ENCODE data around the gene REPS1.
"Not testable (repeated sequence)": the region's sequence is repeated elsewhere in the genome, so short reads cannot be mapped to it uniquely, and the experiment has no call there.

The REPS1 gene, protein sequence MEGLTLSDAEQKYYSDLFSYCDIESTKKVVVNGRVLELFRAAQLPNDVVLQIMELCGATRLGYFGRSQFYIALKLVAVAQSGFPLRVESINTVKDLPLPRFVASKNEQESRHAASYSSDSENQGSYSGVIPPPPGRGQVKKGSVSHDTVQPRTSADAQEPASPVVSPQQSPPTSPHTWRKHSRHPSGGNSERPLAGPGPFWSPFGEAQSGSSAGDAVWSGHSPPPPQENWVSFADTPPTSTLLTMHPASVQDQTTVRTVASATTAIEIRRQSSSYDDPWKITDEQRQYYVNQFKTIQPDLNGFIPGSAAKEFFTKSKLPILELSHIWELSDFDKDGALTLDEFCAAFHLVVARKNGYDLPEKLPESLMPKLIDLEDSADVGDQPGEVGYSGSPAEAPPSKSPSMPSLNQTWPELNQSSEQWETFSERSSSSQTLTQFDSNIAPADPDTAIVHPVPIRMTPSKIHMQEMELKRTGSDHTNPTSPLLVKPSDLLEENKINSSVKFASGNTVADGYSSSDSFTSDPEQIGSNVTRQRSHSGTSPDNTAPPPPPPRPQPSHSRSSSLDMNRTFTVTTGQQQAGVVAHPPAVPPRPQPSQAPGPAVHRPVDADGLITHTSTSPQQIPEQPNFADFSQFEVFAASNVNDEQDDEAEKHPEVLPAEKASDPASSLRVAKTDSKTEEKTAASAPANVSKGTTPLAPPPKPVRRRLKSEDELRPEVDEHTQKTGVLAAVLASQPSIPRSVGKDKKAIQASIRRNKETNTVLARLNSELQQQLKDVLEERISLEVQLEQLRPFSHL

DNA sequence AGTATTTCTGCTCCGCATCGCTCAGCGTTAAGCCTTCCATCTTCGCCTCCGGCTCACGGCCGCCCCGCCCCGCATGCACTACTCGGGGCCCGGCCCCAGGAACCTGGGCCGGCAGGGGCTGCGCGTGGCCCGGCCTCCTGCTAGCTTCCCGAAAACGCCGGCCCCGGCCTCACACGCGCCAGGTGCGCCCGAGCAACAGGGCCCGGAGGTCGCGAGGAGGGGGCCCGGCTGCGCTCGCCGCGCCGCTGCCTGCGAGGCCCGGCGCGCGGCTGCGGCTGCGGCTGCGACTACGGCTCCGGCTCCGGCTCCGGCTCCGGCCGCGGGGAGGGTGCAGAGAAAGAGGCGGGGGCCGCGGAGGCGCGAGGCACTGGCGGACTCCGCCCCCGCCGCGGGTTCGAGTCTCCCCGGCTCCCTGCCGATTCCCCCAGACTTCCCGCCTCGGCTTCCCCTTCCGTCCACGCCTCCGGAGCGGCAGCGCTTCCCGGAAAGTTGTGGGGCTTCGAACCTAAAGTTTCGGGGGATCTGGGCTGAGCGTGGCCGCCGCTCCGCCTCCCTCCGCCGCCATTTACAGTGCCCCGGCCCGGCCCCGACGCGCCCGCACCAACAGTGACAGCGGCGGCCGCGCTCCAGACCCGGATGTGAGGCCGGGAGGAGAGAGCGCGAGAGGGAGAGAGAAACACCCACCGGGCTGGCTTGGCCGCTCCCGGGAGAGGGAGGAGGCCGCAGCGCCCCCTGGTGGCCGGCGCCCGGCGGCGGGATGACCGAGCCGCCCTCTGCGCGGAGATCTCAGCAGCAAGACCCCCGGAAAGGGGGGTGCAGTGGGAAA is at the start of gene REPS1:
Gene REPS1 (minus strand): TSS at position 611 of the 826 bp plus-strand sequence. CDS start 571 bp downstream, at position 40.
- DNase-seq: peak; percentile 94

- DNase-seq: no peak
Observed at GRCh38 chr6:139037490-139037889, 49.4 kb upstream of the REPS1 start.

DNA sequence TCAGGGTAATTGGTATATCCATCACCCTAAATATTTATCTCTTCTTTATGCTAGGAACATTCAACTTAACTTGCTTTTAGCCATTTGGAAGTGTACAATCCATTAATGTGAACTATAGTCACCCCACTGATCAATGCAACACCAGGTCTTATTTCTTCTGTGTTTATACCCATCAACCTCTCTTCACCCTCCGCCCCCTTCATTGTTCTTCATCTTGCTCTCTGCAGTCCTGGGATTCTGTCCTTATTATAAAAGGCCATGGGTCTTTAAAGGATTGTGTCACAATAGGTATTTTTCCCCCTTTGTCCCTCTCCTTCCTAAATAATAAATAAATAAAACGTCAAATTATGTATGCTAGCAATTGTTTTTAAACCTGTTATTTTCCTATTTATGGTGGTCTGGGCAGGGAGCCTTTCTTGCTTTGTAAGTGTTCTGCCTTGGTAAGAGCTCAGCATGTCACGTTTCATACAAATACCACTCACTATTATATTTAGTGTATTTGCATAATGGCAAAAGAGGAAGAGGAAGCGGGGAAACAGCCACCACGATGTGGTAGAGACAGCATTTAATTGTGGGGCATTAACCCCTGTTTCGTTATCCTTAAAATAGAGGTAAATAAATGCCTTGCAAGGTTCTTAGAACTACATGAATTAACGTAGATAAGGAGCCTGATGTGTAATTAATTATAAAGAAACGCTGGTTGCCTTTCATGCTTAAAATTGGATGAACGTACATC is 42.3 kb upstream of the REPS1 start:
- DNase-seq: no peak

DNA sequence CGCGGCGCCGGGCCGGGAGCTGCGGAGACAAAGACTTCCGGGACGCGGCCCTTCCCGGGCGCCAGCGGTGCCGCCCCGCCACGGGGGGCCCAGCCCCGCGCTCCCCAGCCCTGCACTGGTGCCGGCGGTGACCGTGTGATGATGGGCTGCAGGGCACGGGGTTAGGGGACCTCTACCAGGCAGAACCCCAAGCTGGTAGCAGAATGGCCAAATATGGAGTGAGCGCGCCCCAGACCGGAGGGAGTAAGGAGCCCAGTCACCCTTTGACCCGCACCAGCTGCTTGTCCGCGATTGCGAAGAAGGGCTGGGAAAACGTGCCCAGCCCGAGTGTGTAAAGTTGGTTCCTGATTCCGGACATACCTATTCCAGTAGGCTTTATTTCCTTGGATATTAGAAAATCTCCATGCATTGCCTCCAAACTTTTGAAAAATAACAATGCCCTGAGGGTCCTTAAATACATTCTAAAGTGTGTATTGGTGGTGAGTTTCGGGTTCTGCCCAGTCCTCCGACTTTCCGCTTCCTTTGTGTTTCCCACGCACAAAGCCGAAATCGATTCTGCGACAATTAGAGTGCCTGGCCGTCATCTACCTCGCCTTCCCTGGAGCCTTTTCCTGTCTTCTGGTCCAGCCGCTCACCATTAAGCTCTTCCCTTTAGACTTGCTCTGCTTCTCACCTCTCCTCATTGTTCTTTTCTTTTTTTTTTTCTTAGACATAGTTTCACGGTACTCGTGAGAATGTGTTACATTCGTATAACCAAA is 41.6 kb upstream of the REPS1 start:
- DNase-seq: no peak

DNA sequence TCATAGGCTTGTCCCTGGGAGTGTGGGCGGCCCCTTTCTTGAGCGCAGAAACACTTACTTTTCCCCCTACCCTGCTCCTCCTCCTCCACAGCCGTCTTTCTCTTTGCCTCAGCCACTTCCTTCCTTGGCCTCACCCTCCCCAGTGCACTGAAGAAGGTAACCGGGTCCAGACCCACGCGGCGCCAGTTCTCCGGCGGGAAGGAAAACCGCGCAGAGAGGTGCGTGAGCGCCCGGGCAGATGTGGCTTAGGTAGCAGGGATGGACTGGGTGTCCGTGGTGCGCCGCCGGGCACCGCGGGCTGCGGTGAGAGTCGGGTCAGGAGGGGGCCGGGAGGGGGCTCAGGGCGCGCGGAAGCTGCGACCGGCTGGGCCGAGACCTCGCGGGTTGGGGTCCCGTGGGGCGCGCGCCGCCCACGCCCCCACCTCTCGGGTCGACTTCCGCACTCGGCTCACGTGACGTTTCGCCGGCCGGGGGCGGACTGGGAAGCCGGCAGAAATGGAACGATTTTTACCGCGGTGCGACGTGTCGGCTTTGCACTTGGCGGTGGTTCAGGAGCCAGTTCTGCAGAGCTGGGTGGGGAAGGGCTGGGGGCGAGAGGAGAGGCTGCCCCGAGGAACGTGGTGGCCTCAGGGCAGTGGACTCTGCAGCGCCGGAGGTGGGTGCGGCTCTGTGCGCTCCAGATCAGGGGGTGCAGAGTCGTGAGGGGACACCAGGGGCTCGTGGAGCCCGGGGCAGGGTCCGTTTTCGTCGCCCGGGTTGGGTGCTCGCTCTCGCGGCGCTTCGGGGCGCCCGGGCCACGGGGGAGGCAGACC is 40.8 kb upstream of the REPS1 start, which contains the start of gene ABRACL:
Gene ABRACL (plus strand): TSS at position 88 of the 812 bp plus-strand sequence. CDS start 5,416 bp downstream, outside the sequence.
- DNase-seq: peak; percentile 70

DNA sequence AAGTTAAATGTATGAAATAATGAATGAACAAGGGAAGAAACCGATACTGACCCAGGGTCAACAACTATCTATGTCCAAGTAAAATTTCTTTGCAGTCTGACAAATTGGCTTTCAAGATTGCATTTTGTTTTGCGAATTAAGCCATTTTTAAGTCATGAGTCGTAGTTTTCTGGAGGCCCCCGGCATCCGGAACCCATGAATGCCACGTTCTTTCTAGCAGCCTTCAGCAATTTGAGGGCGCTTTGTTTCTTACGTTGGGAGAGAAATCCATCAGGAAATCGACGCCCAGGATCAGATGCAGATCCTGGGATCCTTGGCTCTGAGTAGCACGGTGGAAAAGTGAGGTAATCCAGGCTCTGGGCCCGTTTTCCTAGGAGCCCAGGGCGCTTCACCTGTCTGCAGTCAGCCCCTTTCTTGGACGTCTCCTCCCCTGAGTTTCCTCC is 40.2 kb upstream of the REPS1 start:
- no peak for DNase-seq

GRCh38 chr6:139027620-139028182 is 39.6 kb upstream of the REPS1 start:
- peak; percentile 23 for DNase-seq

- not testable (repeated sequence) for DNase-seq
Observed at GRCh38 chr6:139025416-139025815, 37.4 kb upstream of the REPS1 start.

DNA sequence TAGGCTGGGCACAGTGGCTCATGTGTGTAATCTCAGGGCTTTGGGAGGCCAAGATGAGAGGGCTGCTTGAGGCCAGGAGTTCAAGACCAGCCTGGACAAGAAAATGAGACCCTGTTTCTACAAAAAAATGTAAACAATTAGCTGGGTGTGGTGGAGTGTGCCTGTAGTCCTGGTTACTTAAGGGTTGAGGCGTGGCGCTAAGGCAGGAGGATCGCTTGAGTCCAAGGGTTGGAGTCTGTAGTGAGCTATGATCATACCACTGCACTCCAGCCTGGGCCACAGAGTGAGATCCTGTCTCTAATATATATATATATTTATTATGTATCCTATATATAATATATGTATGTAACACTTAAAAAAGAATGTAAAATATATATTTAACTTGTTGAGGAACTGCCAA is 32.6 kb upstream of the REPS1 start:
- no peak for DNase-seq

- no peak for DNase-seq
Observed at GRCh38 chr6:139019722-139020121, 31.7 kb upstream of the REPS1 start.

DNA sequence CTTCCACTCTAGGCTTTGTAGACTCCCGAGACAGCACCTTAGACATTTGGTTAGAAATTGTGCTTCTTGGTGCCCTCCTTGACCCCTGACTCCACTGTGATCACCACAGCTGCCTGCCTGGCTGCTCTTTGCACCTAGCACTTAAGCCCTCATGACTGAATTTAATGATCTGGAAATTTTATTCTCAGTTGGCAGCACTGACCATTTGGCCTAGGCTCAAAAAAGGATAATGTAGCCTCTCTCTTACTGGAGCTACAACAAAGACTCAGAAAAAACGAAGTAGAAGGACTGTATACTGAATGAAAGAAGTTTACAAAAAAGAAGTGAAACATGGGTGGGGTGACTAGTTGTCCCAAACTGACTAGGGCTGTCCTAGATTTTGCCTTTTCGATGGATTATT is 29.2 kb upstream of the REPS1 start:
- DNase-seq: no peak

DNA sequence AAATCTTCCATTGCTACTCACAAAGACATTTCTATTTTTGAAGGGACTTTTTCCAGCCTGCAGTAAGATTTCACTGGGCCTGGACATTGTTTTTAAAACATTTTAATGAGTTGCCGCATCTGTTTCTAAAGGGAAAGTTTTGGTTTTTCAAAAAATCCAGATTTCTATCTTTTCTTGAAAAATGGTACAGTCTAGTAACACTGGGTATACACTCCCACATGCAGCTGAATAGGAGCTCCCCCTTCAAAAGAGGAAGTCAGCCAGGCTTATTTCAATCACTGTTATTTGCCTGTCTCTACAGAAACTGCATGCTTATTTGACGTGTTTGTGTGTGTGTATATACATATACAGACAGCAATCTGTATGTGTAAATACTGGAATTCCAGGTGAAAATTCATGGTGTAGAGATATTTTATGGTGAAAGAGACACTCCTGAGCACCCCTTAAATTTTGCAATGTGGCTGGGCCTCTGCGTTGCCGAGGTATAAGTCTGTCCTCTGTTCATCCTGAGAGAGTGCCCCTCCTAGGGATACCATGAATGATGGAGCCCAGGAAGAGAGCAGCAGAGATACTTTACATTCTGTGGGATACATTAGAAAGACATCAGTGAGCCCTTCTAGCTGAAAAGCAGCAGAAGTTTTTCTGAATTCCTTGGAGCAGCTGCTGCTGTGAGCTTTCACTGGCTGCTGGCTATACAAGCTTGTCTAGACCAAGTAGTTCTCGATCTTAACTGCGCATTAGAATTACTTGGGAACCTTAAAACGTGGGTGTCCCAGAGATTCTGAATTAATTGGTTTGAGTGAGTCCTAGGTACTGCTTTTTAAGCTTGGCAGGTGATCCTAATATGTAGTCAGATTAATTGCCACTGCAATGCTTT is 28.5 kb upstream of the REPS1 start:
- no peak for DNase-seq

DNA sequence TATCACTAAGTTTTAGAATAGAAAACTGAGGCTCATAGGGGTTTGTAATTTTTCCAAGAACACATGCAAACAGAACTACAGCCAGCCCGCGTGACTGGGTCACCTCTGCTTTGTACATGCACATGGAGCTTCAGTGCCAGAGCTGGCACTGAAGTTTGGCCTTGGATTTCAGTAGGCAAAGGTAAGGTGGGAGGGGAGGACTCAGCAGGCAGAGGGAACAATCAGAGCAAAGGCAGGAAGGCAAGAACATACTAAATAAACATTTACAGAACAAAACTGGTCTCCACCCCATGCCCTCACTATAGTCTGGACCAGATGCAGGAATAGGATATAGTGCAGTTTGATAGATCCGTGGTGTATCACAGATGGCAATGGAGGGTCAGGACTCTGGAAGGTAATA is 26.9 kb upstream of the REPS1 start:
- DNase-seq: no peak

DNA sequence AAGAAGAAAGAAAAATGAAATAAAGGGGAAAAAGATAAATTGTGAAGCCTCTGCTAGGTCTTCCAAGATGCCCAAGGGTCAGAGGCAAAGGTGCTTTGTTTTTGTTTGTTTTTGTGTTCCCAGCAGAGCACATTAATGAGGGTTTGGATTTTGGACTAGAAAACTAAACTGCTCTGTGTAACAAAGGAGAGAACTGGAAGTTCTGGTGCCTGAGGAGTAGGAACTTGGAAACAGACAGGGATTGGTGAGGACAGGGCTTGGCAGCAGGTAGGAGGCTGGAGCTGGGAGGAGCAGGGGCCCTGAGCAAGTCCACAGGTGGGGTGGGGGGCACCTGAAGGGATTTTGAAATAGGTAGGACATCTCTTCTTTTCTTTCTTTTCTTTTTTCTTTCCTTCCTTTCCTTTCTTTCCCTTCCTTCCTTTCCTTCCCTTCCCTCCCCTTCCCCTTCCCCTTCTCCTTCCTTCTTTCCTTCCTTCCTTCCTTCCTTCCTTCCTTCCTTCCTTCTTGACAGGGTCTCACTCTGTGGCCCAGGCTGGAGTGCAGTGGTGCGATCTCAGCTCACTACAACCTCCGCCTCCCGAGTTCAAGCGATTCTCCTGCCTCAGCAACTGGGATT is 25.2 kb upstream of the REPS1 start:
- no peak for DNase-seq

DNA sequence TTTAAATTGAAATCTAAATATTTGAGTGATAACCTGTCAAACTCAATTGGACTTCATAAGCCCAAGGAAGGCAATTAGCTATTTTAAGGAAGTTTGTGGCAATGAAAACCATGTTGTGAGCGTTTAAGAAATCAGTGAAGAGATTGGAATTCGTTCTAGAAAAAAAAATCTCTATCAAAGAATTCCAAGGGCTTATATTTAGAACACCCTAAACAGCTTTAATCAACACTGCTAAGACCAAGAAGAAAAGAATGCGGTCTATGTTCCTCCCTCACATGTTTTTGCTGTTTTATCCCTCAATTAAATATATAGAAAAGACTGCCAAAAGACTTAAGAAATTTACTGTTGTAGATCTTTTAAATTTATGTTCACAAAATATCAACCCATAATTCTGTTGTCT is 23.9 kb upstream of the REPS1 start:
- DNase-seq: no peak

- no peak for DNase-seq
Observed at GRCh38 chr6:139010674-139011073, 22.6 kb upstream of the REPS1 start.

DNA sequence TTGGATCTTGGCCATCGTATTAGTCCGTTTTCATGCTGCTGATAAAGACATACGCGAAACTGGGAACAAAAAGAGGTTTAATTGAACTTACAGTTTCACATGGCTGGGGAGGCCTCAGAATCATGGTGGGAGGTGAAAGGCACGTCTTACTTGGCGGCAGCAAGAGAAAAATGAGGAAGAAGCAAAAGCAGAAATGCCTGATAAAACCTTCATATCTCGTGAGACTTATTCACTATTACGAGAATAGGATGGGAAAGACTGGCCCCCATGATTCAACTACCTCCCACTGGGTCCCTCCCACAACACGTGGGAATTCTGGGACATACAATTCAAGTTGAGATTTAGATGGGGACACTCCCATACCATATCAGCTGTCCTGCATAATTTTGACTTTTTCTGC is 20.1 kb upstream of the REPS1 start:
- DNase-seq: no peak

DNA sequence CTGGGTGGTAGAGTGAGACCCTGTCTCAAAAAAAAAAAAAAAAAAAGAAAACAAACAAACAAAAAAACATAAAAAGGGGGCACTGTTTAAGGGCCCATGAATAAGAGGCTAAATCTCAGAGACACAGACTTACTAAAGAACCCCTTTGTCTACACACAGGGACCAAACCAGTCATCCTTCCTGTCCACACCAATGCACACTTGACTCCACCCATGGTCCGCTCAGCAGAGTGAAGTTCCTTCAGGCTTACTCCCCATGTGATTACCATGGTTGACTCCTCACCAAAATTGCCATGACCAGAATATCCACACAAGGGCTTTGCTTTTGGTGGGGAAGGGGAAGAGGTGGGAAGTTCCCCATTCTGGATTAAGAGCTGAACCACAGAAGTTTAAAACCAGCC is 19.4 kb upstream of the REPS1 start:
- no peak for DNase-seq

GRCh38 chr6:139006477-139006876 is 18.4 kb upstream of the REPS1 start:
- no peak for DNase-seq
